Suprapubic skin (tissue), 4 donors: ENCODE results near the gene GHITM. TPM values are rescaled to one million over a fixed set of nuclear protein-coding genes. Genes with fewer than 3 reads are reported as not detected.
A peak's percentile ranks its signal among the peaks of the same experiment; 100 is the strongest.
"Not testable (repeated sequence)": the region's sequence is repeated elsewhere in the genome, so short reads cannot be mapped to it uniquely, and the experiment has no call there.

ENCODE experiments used
- DNase-seq, 2 donors: peaks; one replicate each; pipeline ENCODE4 v3.0.0-alpha.2; 2019; ENCODE audit warnings: low spot score in 2 of 2
- H3K27ac ChIP-seq: fragments of 200-600 bp; sonication (generic); one replicate; pipeline ENCODE4 v1.5.1; 2019
- H3K27me3 ChIP-seq: fragments of 200-600 bp; sonication (generic); one replicate; pipeline ENCODE4 v1.5.1; 2019
- H3K36me3 ChIP-seq: fragments of 200-600 bp; sonication (generic); one replicate; pipeline ENCODE4 v1.5.1; 2019
- H3K4me1 ChIP-seq: fragments of 200-600 bp; sonication (generic); one replicate; pipeline ENCODE4 v1.5.1; 2019
- H3K4me3 ChIP-seq: fragments of 200-600 bp; sonication (generic); one replicate; pipeline ENCODE4 v1.5.1; 2019; ENCODE audit warnings: mild to moderate bottlenecking
- H3K9me3 ChIP-seq: fragments of 200-600 bp; sonication (generic); one replicate; pipeline ENCODE4 v1.5.1; 2019
- CTCF ChIP-seq, 2 donors: fragments of 200-600 bp in 1 of 2; fragments of 450-650 bp in 1 of 2; sonication (generic) in 1 of 2; IDR thresholded peaks; one replicate each; pipeline ENCODE4 v1.5.1; 2016 to 2019; ENCODE audit warnings: antibody characterized with exemption in 2 of 2, mild to moderate bottlenecking in 1 of 2, moderate library complexity in 1 of 2
- EP300 ChIP-seq: sonication (generic); formaldehyde crosslinking; IDR thresholded peaks from one replicate; pipeline ENCODE4 v1.6.1; 2017; ENCODE audit warnings: antibody characterized with exemption
- POLR2A ChIP-seq, 2 donors: fragments of 450-650 bp; IDR thresholded peaks; one replicate each; pipeline ENCODE4 v1.6.1; 2017; ENCODE audit warnings: antibody characterized with exemption in 2 of 2, mild to moderate bottlenecking in 2 of 2, moderate library complexity in 2 of 2
- POLR2AphosphoS5 ChIP-seq, 3 donors: sonication (generic); formaldehyde crosslinking; IDR thresholded peaks; one replicate each; pipeline ENCODE4 v1.6.1; 2017; ENCODE audit warnings: antibody characterized with exemption in 3 of 3
- WGBS: methylation state at CpG from one replicate; pipeline ENCODE4 v1.1.5; 2018; 5-methylcytosine and 5-hydroxymethylcytosine counted together
- total RNA-seq, 4 donors: library from RNA; depleted of rRNA; stranded (reverse); fragments of >200 nt; gene quantifications; one replicate each; pipeline ENCODE4 v1.1.0, GENCODE V29; 2016

The GHITM gene
- total RNA-seq, 4 donors from 2014 or later: 91.2 to 132 (median 125) TPM

- Histone ChIP-seq H3K9me3 (no peaks in the 10 kb centered on the region), H3K4me1 (peaks cover 6% of the 10 kb centered on the region), H3K27me3 (no peaks in the 10 kb centered on the region), H3K36me3 (no peaks in the 10 kb centered on the region), H3K4me3 (no peak overlapping the region), H3K27ac (no peak overlapping the region)
- WGBS: 25% methylated on average over 2 of the region's 2 CpGs
- TF ChIP-seq EP300 (no peak), POLR2AphosphoS5 (IDR thresholded peaks at IDR 0.05) (no peak), CTCF (IDR thresholded peaks at IDR 0.05) (no peak), POLR2A (IDR thresholded peaks at IDR 0.05) (no peak)
- no peak for DNase-seq
These were observed 25.1 kb downstream of the GHITM start for GRCh38 chr10:84164442-84164841.

- Histone ChIP-seq H3K4me3 (no peak overlapping the region), H3K27ac (no peak overlapping the region), H3K4me1 (peaks cover 6% of the 10 kb centered on the region), H3K36me3 (no peaks in the 10 kb centered on the region), H3K9me3 (no peaks in the 10 kb centered on the region), H3K27me3 (no peaks in the 10 kb centered on the region)
- 91% methylated on average over 4 of the region's 4 CpGs for WGBS
- no peak for TF ChIP-seq EP300
- no peak for TF ChIP-seq CTCF (IDR thresholded peaks at IDR 0.05)
- no peak for TF ChIP-seq POLR2AphosphoS5 (IDR thresholded peaks at IDR 0.05)
- TF ChIP-seq POLR2A (IDR thresholded peaks at IDR 0.05): no peak
- DNase-seq: no peak
These were observed 27.4 kb downstream of the GHITM start for GRCh38 chr10:84166620-84167288.

GRCh38 chr10:84167289-84167653 is 28.0 kb downstream of the GHITM start:
- H3K27ac ChIP-seq, H3K4me3 ChIP-seq, DNase-seq, H3K9me3 ChIP-seq, H3K4me1 ChIP-seq, H3K27me3 ChIP-seq, H3K36me3 ChIP-seq: not testable (repeated sequence)
- WGBS: 91% methylated on average over 2 of the region's 2 CpGs

GRCh38 chr10:84168382-84168781 is 29.1 kb downstream of the GHITM start:
- DNase-seq, H3K27me3 ChIP-seq, H3K27ac ChIP-seq, H3K36me3 ChIP-seq, H3K4me1 ChIP-seq, H3K9me3 ChIP-seq, H3K4me3 ChIP-seq: not testable (repeated sequence)
- 96% methylated on average over 10 of the region's 10 CpGs for WGBS

GRCh38 chr10:84171237-84171636 is 31.9 kb downstream of the GHITM start:
- H3K36me3 ChIP-seq, DNase-seq, H3K27ac ChIP-seq, H3K9me3 ChIP-seq, H3K4me3 ChIP-seq, H3K4me1 ChIP-seq, H3K27me3 ChIP-seq: not testable (repeated sequence)
- WGBS: 70% methylated on average over 2 of the region's 2 CpGs

- not testable (repeated sequence) for H3K36me3 ChIP-seq, H3K4me1 ChIP-seq, DNase-seq, H3K27me3 ChIP-seq, H3K9me3 ChIP-seq, H3K27ac ChIP-seq, H3K4me3 ChIP-seq
- WGBS: 67% methylated on average over 21 of the region's 21 CpGs
These were observed 32.6 kb downstream of the GHITM start for GRCh38 chr10:84171700-84172466.

GRCh38 chr10:84172467-84173356 is 33.4 kb downstream of the GHITM start:
- Histone ChIP-seq H3K9me3 (no peaks in the 10 kb centered on the region), H3K27me3 (no peaks in the 10 kb centered on the region), H3K4me1 (peaks cover 16% of the 10 kb centered on the region), H3K4me3 (no peak overlapping the region), H3K27ac (no peak overlapping the region), H3K36me3 (no peaks in the 10 kb centered on the region)
- peak in 1 of 2 donors; percentile 15 for DNase-seq
- WGBS: 88% methylated on average over 9 of the region's 9 CpGs
- TF ChIP-seq POLR2AphosphoS5 (IDR thresholded peaks at IDR 0.05) (no peak), EP300 (no peak)
